ENCODE data around the gene B4GALT5. TPM values are rescaled to one million over a fixed set of nuclear protein-coding genes. Genes with fewer than 3 reads are reported as not detected.
A peak's percentile ranks its signal among the peaks of the same experiment; 100 is the strongest.

The B4GALT5 gene
- total and polyA plus RNA-seq, 7 donors: 17.1 to 46.0 (median 21.4) TPM

DNA sequence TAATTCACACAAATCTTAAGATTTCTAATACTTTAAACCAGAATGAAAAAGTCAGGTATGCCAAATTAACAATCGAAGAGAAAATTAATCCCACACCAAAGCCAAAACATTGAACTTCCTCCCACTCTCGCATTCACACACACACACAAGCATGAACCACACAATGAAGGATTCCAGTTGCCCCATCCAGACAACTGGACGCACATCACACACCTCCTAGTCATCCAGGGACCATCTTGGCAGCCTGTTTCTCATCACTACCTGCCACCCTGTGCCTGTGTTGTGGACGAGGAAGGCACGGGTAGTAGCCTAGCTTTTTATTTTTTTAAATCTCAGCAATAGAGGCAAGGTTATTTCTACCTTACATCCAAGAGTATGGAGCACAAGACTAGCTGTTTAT, 15.2 kb downstream of the B4GALT5 start:
- no peak overlapping the region for H3K4me3 ChIP-seq
- intact Hi-C loops (cut with DNase I): no loop called here
- DNase-seq: no peak
- no peaks in the 10 kb centered on the region for H3K27me3 ChIP-seq
- H3K9me3 ChIP-seq: no peaks in the 10 kb centered on the region
- TF ChIP-seq, protein P1, sequence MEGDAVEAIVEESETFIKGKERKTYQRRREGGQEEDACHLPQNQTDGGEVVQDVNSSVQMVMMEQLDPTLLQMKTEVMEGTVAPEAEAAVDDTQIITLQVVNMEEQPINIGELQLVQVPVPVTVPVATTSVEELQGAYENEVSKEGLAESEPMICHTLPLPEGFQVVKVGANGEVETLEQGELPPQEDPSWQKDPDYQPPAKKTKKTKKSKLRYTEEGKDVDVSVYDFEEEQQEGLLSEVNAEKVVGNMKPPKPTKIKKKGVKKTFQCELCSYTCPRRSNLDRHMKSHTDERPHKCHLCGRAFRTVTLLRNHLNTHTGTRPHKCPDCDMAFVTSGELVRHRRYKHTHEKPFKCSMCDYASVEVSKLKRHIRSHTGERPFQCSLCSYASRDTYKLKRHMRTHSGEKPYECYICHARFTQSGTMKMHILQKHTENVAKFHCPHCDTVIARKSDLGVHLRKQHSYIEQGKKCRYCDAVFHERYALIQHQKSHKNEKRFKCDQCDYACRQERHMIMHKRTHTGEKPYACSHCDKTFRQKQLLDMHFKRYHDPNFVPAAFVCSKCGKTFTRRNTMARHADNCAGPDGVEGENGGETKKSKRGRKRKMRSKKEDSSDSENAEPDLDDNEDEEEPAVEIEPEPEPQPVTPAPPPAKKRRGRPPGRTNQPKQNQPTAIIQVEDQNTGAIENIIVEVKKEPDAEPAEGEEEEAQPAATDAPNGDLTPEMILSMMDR (IDR thresholded peaks at IDR 0.05): no peak
- peak in 1 of 4 donors; percentile 41 for TF ChIP-seq POLR2AphosphoS5 (IDR thresholded peaks at IDR 0.05)
- H3K36me3 ChIP-seq: no peaks in the 10 kb centered on the region
- H3K27ac ChIP-seq: peak overlapping the region in 1 of 4 donors; percentile 2
- H3K4me1 ChIP-seq: peaks cover 0 to 66% (median 61%) of the 10 kb centered on the region in 4 donors
- WGBS, 2 donors: 87 to 91% methylated on average over 5 of the region's 5 CpGs

DNA sequence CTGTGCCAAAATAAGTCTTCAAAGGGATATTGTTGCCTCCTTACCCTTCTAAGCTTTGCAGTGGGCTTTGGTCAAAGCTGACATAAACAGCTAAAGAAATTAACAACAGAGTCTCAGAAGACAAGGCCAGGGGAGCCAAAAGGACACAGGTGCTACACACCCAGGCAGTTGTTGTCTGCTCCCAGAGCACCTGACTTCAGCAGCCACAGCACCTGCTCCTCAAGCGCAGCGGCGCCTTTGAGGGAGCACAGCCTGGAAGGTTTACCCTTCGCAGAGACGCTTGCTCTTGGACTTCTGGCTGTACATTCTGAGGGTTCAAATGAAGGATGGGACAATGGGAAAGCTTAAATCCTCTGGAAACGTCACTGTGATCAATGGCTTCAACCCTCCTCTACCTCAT, 16.6 kb downstream of the B4GALT5 start:
- Histone ChIP-seq H3K4me1 (peaks cover 0 to 70% (median 65%) of the 10 kb centered on the region in 4 donors), H3K27me3 (no peaks in the 10 kb centered on the region), H3K4me3 (no peak overlapping the region), H3K9me3 (no peaks in the 10 kb centered on the region), H3K36me3 (no peaks in the 10 kb centered on the region), H3K27ac (no peak overlapping the region)
- TF ChIP-seq POLR2A (IDR thresholded peaks at IDR 0.05): no peak
- TF ChIP-seq EP300 (IDR thresholded peaks at IDR 0.05): no peak
- TF ChIP-seq, protein P1 (IDR thresholded peaks at IDR 0.05): no peak
- no peak for TF ChIP-seq POLR2AphosphoS5 (IDR thresholded peaks at IDR 0.05)
- DNase-seq: no peak
- 18 to 72% methylated on average over 6 of the region's 6 CpGs for WGBS, 2 donors
- intact Hi-C loops (cut with DNase I): no loop called here

DNA sequence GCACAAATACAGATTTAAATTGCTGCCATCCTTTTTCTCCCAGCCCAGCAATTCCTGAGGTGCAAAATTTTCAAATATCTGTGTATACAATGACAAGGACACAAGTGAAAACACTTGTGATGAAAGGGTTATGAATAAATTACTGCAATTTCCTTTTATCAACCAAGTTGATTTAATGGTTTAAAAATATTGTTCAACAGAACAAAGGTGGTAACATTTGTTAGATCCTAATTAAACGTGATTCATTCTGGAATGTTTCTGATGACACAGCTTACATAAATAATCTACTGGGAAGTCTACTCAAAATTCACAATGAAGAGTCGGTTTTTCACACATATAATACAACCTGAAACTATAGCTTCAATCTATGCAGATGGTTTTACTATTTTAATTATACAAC, 17.1 kb downstream of the B4GALT5 start:
- Histone ChIP-seq H3K4me1 (peaks cover 0 to 69% (median 67%) of the 10 kb centered on the region in 4 donors), H3K4me3 (no peak overlapping the region), H3K36me3 (no peaks in the 10 kb centered on the region), H3K9me3 (no peaks in the 10 kb centered on the region), H3K27ac (no peak overlapping the region), H3K27me3 (no peaks in the 10 kb centered on the region)
- WGBS, 2 donors: 13 to 55% methylated on average over 2 of the region's 2 CpGs
- intact Hi-C loops (cut with DNase I): no loop called here
- TF ChIP-seq POLR2AphosphoS5 (IDR thresholded peaks at IDR 0.05) (no peak), POLR2A (IDR thresholded peaks at IDR 0.05) (no peak), EP300 (IDR thresholded peaks at IDR 0.05) (no peak)
- TF ChIP-seq, protein P1 (IDR thresholded peaks at IDR 0.05): no peak
- DNase-seq: no peak

DNA sequence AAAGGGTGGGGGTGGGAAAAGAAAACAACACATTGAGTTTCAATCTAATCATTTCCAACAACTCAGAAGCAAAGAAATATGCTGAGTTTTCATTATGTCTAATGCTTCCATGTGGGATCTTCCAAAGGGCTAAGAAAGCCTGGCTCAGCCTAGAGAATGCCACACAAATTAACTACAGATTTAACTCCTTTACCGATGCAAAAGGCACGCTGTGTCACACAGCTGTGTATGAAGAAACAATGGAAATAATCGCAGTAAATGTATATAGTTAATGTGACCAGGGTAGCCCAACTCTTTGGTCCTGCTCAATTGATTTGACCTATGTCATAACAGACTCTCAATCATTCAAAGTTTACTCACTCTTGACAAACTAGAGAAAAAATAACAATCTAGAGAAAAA, 17.8 kb downstream of the B4GALT5 start:
- Histone ChIP-seq H3K27me3 (no peaks in the 10 kb centered on the region), H3K27ac (no peak overlapping the region), H3K9me3 (no peaks in the 10 kb centered on the region), H3K36me3 (no peaks in the 10 kb centered on the region), H3K4me1 (peaks cover 0 to 67% (median 66%) of the 10 kb centered on the region in 4 donors), H3K4me3 (no peak overlapping the region)
- intact Hi-C loops (cut with DNase I): no loop called here
- WGBS, 2 donors: 89 to 92% methylated on average over 3 of the region's 3 CpGs
- TF ChIP-seq, protein P1 (IDR thresholded peaks at IDR 0.05): no peak
- TF ChIP-seq EP300 (IDR thresholded peaks at IDR 0.05) (no peak), POLR2A (IDR thresholded peaks at IDR 0.05) (no peak), POLR2AphosphoS5 (IDR thresholded peaks at IDR 0.05) (no peak)
- no peak for DNase-seq

DNA sequence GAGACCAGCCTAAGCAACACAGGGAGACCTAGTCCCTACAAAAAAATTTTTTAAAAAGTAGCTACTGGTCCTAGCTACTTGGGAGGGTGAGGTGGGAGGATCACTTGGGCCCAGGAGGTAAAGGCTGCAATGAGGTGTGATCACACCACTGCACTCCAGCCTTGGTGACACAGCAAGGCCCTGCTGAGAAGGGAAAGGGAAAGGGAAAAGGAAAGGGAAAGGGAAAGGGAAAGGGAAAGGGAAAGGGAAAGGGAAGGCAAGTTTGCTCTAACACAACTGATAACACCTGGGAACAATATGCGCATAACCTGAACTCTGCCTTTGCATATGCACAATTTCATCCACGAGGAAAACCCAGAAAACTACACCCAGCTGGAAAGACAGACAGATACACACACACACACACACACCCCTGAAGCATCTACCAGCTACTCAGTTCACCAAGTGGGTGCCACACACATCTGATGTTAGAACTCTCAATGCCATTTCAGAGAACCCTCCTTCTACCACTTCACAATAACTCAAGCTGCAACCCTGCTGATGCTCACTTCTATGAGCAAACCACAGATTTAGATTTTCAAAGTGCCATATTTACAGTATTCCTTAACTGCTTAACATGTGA, 19.1 kb downstream of the B4GALT5 start:
- Histone ChIP-seq H3K9me3 (no peaks in the 10 kb centered on the region), H3K4me3 (no peak overlapping the region), H3K27me3 (no peaks in the 10 kb centered on the region), H3K36me3 (no peaks in the 10 kb centered on the region), H3K4me1 (peaks cover 0 to 61% (median 55%) of the 10 kb centered on the region in 4 donors), H3K27ac (no peak overlapping the region)
- TF ChIP-seq POLR2AphosphoS5 (IDR thresholded peaks at IDR 0.05) (no peak), EP300 (IDR thresholded peaks at IDR 0.05) (no peak), POLR2A (IDR thresholded peaks at IDR 0.05) (no peak)
- TF ChIP-seq, protein P1 (IDR thresholded peaks at IDR 0.05): no peak
- WGBS, 2 donors: 52 to 63% methylated on average over 2 of the region's 2 CpGs
- intact Hi-C loops (cut with DNase I): no loop called here
- no peak for DNase-seq
